ENCODE results near the gene APOL1. TPM values are rescaled to one million over a fixed set of nuclear protein-coding genes. Genes with fewer than 3 reads are reported as not detected.

The APOL1 gene
- total RNA-seq, 8 experiments from 2014 or later, result 0.09 to 171 (median 14.0) TPM; not detected in 1

- no peak for ATAC-seq (replicated peaks in 6 of 8)
- Histone ChIP-seq H3K4me3 (no peak overlapping the region), H3K27ac (no peak overlapping the region), H3K4me1 (replicated peaks in 1 of 2) (no peaks in the 10 kb centered on the region)
- WGBS, 10 experiments, result 76 to 95% (median 84%) methylated on average over 2 to 10 of the region's 13 CpGs; no CpG with 5 or more reads in 5 of the 10 experiments
- in situ Hi-C loops (cut with MboI; ENCODE audit: low pct_unique_long_range_greater_than_20kb in 2 of 9, low sequenced_read_pairs in 9 of 9, unreplicated experiment in 9 of 9), result loop anchor here in 7 of 9 experiments (5.0 to 25.0 kb wide), 5 partner anchors 158 to 173 kb away; no protein-coding TSS in a partner anchor
These were observed 50.9 kb downstream of the APOL1 start for GRCh38 chr22:36303874-36304273.

- in situ Hi-C loops (cut with MboI; ENCODE audit: low pct_unique_long_range_greater_than_20kb in 2 of 9, low sequenced_read_pairs in 9 of 9, unreplicated experiment in 9 of 9), result loop anchor here in 7 of 9 experiments (5.0 to 25.0 kb wide), 5 partner anchors 158 to 173 kb away; no protein-coding TSS in a partner anchor
These were observed 51.5 kb downstream of the APOL1 start for GRCh38 chr22:36304429-36304828.

GRCh38 chr22:36305813-36306212 is 52.9 kb downstream of the APOL1 start:
- ATAC-seq (replicated peaks in 6 of 8), result no peak
- no peak overlapping the region for H3K4me3 ChIP-seq
- in situ Hi-C loops (cut with MboI; ENCODE audit: low pct_unique_long_range_greater_than_20kb in 2 of 9, low sequenced_read_pairs in 9 of 9, unreplicated experiment in 9 of 9), result loop anchor here in 5 of 9 experiments (10.0 to 25.0 kb wide), 3 partner anchors 156 to 169 kb away; no protein-coding TSS in a partner anchor
- WGBS, 10 experiments, result 90 to 100% (median 95%) methylated on average over 6 to 16 of the region's 19 CpGs; no CpG with 5 or more reads in 6 of the 10 experiments
- H3K4me1 ChIP-seq (replicated peaks in 1 of 2), result no peaks in the 10 kb centered on the region
- no peak overlapping the region for H3K27ac ChIP-seq

More at GRCh38 chr22:36304429-36304828, 51.5 kb downstream of the APOL1 start:
- Histone ChIP-seq H3K4me3 (no peak overlapping the region), H3K4me1 (replicated peaks in 1 of 2) (no peaks in the 10 kb centered on the region), H3K27ac (no peak overlapping the region)
- no peak for ATAC-seq (replicated peaks in 6 of 8)
- WGBS, 10 experiments, result 75 to 100% (median 85%) methylated on average over 1 to 4 of the region's 10 CpGs; no CpG with 5 or more reads in 5 of the 10 experiments

- Histone ChIP-seq H3K27ac (no peak overlapping the region), H3K4me3 (no peak overlapping the region), H3K4me1 (replicated peaks in 1 of 2) (no peaks in the 10 kb centered on the region)
- in situ Hi-C loops (cut with MboI; ENCODE audit: low pct_unique_long_range_greater_than_20kb in 2 of 9, low sequenced_read_pairs in 9 of 9, unreplicated experiment in 9 of 9), result loop anchor here in 5 of 9 experiments (10.0 to 25.0 kb wide), 3 partner anchors 156 to 169 kb away; no protein-coding TSS in a partner anchor
- 100% methylated on average over 1 of the region's 18 CpGs; no CpG with 5 or more reads in 9 of the 10 experiments for WGBS, 10 experiments
- ATAC-seq (replicated peaks in 6 of 8), result no peak
These were observed 53.3 kb downstream of the APOL1 start for GRCh38 chr22:36306227-36306626.

GRCh38 chr22:36308880-36309279 is 55.9 kb downstream of the APOL1 start:
- H3K4me3 ChIP-seq, result no peak overlapping the region
- no peak overlapping the region for H3K27ac ChIP-seq
- no peaks in the 10 kb centered on the region for H3K4me1 ChIP-seq (replicated peaks in 1 of 2)
- in situ Hi-C loops (cut with MboI; ENCODE audit: low pct_unique_long_range_greater_than_20kb in 2 of 9, low sequenced_read_pairs in 9 of 9, unreplicated experiment in 9 of 9), result loop anchor here in 5 of 9 experiments (10.0 to 25.0 kb wide), 3 partner anchors 153 to 166 kb away; no protein-coding TSS in a partner anchor
- 70 to 90% (median 87%) methylated on average over 2 to 11 of the region's 17 CpGs; no CpG with 5 or more reads in 5 of the 10 experiments for WGBS, 10 experiments
- no peak for ATAC-seq (replicated peaks in 6 of 8)

- Histone ChIP-seq H3K27ac (no peak overlapping the region), H3K4me3 (no peak overlapping the region), H3K4me1 (replicated peaks in 1 of 2) (no peaks in the 10 kb centered on the region)
- WGBS, 10 experiments, result 20 to 100% (median 86%) methylated on average over 1 to 10 of the region's 18 CpGs; no CpG with 5 or more reads in 3 of the 10 experiments
- in situ Hi-C loops (cut with MboI; ENCODE audit: low pct_unique_long_range_greater_than_20kb in 2 of 9, low sequenced_read_pairs in 9 of 9, unreplicated experiment in 9 of 9), result loop anchor here in 3 of 9 experiments (10.0 to 25.0 kb wide), 2 partner anchors 151 to 153 kb away; no protein-coding TSS in a partner anchor
- ATAC-seq (replicated peaks in 6 of 8), result peak in 7 of 8 experiments; percentile 36 to 96 (median 90)
These were observed 58.6 kb downstream of the APOL1 start for GRCh38 chr22:36311386-36312085.

GRCh38 chr22:36315325-36315724 is 62.4 kb downstream of the APOL1 start:
- in situ Hi-C loops (cut with MboI; ENCODE audit: low pct_unique_long_range_greater_than_20kb in 2 of 9, low sequenced_read_pairs in 9 of 9, unreplicated experiment in 9 of 9), result loop anchor here in 3 of 9 experiments (10.0 to 25.0 kb wide), 2 partner anchors 147 to 149 kb away; no protein-coding TSS in a partner anchor
- ATAC-seq (replicated peaks in 6 of 8), result no peak
- 76 to 100% (median 92%) methylated on average over 1 to 7 of the region's 7 CpGs for WGBS, 10 experiments
- H3K4me1 ChIP-seq (replicated peaks in 1 of 2), result no peaks in the 10 kb centered on the region
- no peak overlapping the region for H3K27ac ChIP-seq
- H3K4me3 ChIP-seq, result no peak overlapping the region

- no peak overlapping the region for H3K27ac ChIP-seq
- no peak overlapping the region for H3K4me3 ChIP-seq
- no peak for ATAC-seq (replicated peaks in 6 of 8)
- H3K4me1 ChIP-seq (replicated peaks in 1 of 2), result no peaks in the 10 kb centered on the region
- 80 to 100% (median 99%) methylated on average over 1 to 7 of the region's 14 CpGs for WGBS, 10 experiments
- in situ Hi-C loops (cut with MboI; ENCODE audit: low pct_unique_long_range_greater_than_20kb in 2 of 9, low sequenced_read_pairs in 9 of 9, unreplicated experiment in 9 of 9), result loop anchor here in 3 of 9 experiments (10.0 to 25.0 kb wide), 2 partner anchors 146 to 148 kb away; no protein-coding TSS in a partner anchor
These were observed 63.5 kb downstream of the APOL1 start for GRCh38 chr22:36316419-36316818.

Other genes with a start within 250 kb of the APOL1 start
- gene RBFOX2, start 224.3 kb upstream of the APOL1 start, total RNA-seq, result 100 to 1,000 TPM; 105 to 229 (median 174) TPM
- 10 to 100 TPM in 2 of 8 experiments, 1 to 10 TPM in 3, under 1 TPM in 2, not detected in 1; 0.09 to 31.4 (median 2.5) TPM for gene APOL3, start 92.4 kb upstream of the APOL1 start, total RNA-seq
- 10 to 100 TPM in 2 of 8 experiments, 1 to 10 TPM in 3, under 1 TPM in 2, not detected in 1; 0.08 to 32.6 (median 5.1) TPM for gene APOL4, start 51.3 kb upstream of the APOL1 start, total RNA-seq
- 100 to 1,000 TPM in 1 of 8 experiments, 10 to 100 TPM in 4, 1 to 10 TPM in 3; 4.7 to 160 (median 27.8) TPM for gene APOL2, start 13.6 kb upstream of the APOL1 start, total RNA-seq
- gene MYH9, start 134.8 kb downstream of the APOL1 start, total RNA-seq, result 100 to 1,000 TPM in 2 of 8 experiments, 10 to 100 TPM in 6; 10.0 to 119 (median 53.1) TPM
- gene TXN2, start 228.5 kb downstream of the APOL1 start, total RNA-seq, result 10 to 100 TPM; 44.9 to 82.2 (median 61.0) TPM

All from motor neuron (in vitro differentiated cells).